PC-3 (cell line): ENCODE measurements around the gene TUBAL3.

Experiments used
- CTCF ChIP-seq: fragments of 300-600 bp; sonication (generic); conservative IDR thresholded peaks from 2 replicates; pipeline ENCODE4 v1.5.1; 2017; ENCODE audit warnings: antibody characterized with exemption, low read depth, mild to moderate bottlenecking, low read length
- EZH2phosphoT487 ChIP-seq: fragments of 300-600 bp; sonication (generic); IDR thresholded peaks from 2 replicates; pipeline ENCODE4 v1.6.1; 2018; ENCODE audit warnings: mild to moderate bottlenecking, antibody characterized with exemption, low read length, borderline replicate concordance

DNA sequence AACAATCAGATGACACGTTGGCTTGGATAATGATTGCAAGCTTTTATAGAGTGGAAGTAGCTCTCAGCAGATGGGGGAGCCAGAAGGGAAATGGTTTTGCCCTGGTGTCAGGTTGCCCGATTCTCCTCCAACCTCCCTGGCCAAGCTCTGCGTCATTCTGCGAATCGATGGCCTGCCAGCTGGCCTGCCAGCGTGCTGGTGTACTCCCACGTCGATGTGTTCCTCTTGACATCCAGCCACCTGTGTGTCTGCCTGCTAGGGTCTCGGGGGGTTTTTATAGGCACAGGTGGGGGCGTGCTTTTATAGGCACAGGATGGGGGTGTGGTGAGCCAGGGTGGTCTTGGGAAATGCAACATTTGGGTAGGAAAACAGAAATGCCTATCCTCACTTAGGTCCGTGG lies 12.4 kb upstream of the TUBAL3 start:
- TF ChIP-seq CTCF (no peak), EZH2phosphoT487 (no peak)
